ENCODE measurements around the gene DNAJC15. TPM values are rescaled to one million over a fixed set of nuclear protein-coding genes. Genes with fewer than 3 reads are reported as not detected.

Gene DNAJC15
- total RNA-seq, 2 donors from 2014 or later, result 10.8 to 17.0 TPM

GRCh38 chr13:43136920-43137575 is 113.7 kb downstream of the DNAJC15 start:
- intact Hi-C loops (cut with DNase I), result loop anchor here in 1 of 2 donors (5.0 kb wide), 1 partner anchor 920 kb away; no protein-coding TSS in a partner anchor
- no peak for DNase-seq (ENCODE audit: low spot score)

- DNase-seq (ENCODE audit: low spot score), result no peak
- intact Hi-C loops (cut with DNase I), result loop anchor here in 1 of 2 donors (5.0 kb wide), 1 partner anchor 918 kb away; no protein-coding TSS in a partner anchor
Observed at GRCh38 chr13:43139211-43139610, 115.8 kb downstream of the DNAJC15 start.

GRCh38 chr13:43139921-43140320 is 116.5 kb downstream of the DNAJC15 start:
- intact Hi-C loops (cut with DNase I), result loop anchor here in 1 of 2 donors (5.0 kb wide), 1 partner anchor 917 kb away; no protein-coding TSS in a partner anchor
- no peak for DNase-seq (ENCODE audit: low spot score)

DNA sequence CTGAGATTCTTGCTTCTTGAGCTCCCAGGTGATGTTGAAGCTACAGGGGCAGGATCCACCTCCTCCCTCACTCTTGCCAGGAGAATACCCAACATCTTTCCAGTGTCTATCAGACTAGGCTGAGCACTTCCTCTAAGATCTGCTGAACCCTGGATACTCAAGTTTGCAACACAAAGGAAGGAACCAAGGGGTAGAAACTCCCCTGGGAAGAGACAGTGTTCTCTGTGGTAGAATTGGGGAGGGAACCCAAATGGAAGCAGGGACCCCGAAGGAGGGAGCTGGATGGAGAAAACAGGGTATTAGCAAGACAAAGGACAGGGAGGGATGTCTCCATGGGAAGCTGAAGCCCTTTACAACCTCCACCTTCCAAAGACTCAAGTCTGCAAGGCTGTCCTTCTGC is 117.6 kb downstream of the DNAJC15 start:
- intact Hi-C loops (cut with DNase I), result no loop called here
- DNase-seq (ENCODE audit: low spot score), result no peak

- intact Hi-C loops (cut with DNase I), result no loop called here
- no peak for DNase-seq (ENCODE audit: low spot score)
Observed at GRCh38 chr13:43141685-43142084, 118.3 kb downstream of the DNAJC15 start.

GRCh38 chr13:43143591-43143990 is 120.2 kb downstream of the DNAJC15 start:
- DNase-seq (ENCODE audit: low spot score), result no peak
- intact Hi-C loops (cut with DNase I), result no loop called here

GRCh38 chr13:43145534-43146196 is 122.3 kb downstream of the DNAJC15 start:
- no peak for DNase-seq (ENCODE audit: low spot score)
- intact Hi-C loops (cut with DNase I), result no loop called here

DNA sequence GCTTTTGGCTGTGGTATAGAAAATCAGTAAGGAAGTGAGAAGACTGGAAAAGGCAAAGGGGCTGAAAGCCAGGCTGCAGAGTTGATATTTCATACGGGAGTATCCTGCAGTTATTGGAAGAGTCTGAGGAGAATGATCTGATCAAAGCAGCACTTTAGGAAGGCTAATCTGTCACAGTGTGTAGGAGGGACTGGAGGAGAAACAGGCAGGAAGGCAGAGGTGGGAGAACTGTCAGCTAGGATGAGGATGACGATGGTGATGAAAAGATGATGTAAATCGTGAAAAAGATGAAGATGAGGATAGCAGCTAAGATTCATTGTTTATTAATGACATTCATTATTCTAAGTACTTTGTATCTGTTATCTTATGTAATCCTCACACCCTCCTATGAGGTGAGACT is 123.0 kb downstream of the DNAJC15 start:
- no peak for DNase-seq (ENCODE audit: low spot score)
- intact Hi-C loops (cut with DNase I), result no loop called here

GRCh38 chr13:43150369-43151207 is 127.2 kb downstream of the DNAJC15 start:
- intact Hi-C loops (cut with DNase I), result loop anchor here in 1 of 2 donors (5.0 kb wide), 1 partner anchor 448 kb away; no protein-coding TSS in a partner anchor
- no peak for DNase-seq (ENCODE audit: low spot score)

GRCh38 chr13:43153436-43154090 is 130.2 kb downstream of the DNAJC15 start:
- DNase-seq (ENCODE audit: low spot score), result no peak
- intact Hi-C loops (cut with DNase I), result loop anchor here in 1 of 2 donors (5.0 kb wide), 1 partner anchor 451 kb away; no protein-coding TSS in a partner anchor

DNA sequence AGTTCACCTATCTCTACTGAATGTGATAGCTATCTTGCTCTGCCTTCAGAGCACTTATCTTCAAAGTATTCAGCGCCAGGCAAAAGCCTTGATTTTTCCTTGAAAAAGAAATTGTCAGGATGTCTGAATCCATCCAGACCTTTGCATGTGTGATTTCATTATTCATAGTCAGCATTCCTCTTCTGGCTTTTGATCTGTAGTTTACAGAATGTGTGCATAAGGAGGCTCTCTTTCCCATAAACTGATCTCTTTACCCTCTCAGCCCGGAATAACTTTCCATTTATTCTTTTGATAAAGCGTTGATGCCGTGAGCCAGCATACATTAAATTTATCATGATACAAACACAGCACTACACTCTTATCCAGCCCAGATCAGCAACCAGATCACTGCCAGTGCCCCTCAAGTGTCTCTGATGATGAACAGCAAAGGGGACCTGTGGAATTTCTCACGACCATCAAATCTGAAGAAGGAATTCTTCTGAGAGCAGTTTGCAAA is 130.8 kb downstream of the DNAJC15 start:
- intact Hi-C loops (cut with DNase I), result loop anchor here in 1 of 2 donors (5.0 kb wide), 1 partner anchor 452 kb away; no protein-coding TSS in a partner anchor
- DNase-seq (ENCODE audit: low spot score), result no peak

DNA sequence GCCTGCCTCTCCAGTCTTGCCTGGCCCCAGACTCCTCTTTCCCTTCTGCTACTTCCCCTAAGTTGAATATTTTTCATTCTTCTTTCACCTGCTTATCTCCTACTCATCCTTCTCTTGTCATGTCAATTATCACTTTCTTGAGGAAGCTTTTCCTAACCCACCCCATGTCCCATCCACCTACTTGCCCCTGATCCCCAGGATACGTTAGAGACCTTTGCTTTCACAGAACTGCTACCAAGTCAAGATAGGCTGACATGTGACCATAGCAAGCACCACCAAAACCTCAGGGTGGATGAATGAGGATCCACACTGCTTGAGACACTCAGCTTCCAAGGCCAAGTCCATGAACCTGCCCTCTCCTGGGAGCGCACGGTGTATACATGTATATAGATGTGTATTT is 131.5 kb downstream of the DNAJC15 start:
- no peak for DNase-seq (ENCODE audit: low spot score)
- intact Hi-C loops (cut with DNase I), result loop anchor here in 1 of 2 donors (5.0 kb wide), 1 partner anchor 453 kb away; no protein-coding TSS in a partner anchor

DNA sequence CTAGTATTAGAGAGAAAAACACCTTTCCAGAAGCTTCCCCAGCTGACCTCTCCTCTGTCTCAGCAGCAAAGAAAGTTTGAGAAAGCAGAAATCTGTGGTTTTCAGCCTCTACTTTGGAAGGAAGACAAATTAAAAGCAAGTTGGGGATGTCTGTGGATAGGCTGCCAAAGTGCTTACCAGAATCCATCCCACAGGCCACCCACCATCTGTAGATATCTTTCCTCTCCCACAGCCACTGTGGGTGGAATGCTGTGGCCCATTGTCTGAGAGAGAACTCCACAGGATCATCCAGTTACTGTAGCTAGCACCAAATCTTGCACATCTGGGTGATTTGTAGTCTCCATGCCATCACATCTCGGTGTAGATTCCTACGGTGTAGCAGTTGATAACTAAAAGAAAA is 133.5 kb downstream of the DNAJC15 start:
- no peak for DNase-seq (ENCODE audit: low spot score)
- intact Hi-C loops (cut with DNase I), result no loop called here

DNA sequence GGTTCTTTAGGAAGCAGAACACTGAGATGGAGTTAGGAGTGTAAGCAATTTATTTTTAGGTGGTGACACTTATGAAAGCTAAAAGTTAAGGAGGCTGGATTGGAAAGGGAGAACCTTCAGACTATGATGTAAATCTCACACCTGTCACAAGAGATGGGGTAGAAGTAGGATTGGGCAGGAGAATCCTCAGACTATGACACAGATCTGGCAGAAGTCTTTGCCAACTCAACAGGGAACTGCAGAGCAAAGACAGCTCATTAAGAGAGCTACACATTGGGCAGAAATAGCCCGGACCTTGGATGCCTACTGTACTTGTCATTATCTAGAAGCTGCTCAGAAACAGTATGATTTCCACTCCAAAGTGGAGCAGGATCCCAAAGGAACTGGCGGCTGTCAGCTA is 134.4 kb downstream of the DNAJC15 start:
- intact Hi-C loops (cut with DNase I), result no loop called here
- no peak for DNase-seq (ENCODE audit: low spot score)

DNA sequence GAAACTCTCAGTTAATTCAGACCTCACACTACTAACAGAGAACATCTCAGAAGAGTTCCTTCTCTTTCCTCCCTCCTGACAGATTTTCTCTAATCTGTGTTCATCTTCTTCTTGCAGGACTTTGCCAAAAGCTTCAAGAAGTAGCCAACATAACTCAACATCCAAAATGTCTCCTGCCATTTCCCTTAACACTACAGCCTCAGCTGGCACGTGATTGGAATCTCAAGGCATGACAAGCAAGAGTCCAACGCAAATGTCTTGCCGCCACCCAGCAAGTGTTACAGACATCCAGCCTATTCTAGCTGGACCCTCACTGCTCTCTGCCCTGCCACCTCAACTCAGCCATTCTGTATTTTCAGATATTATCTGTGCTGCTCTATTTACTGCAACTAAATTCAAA is 135.1 kb downstream of the DNAJC15 start:
- no peak for DNase-seq (ENCODE audit: low spot score)
- intact Hi-C loops (cut with DNase I), result no loop called here

GRCh38 chr13:43159026-43159461 is 135.7 kb downstream of the DNAJC15 start:
- no peak for DNase-seq (ENCODE audit: low spot score)
- intact Hi-C loops (cut with DNase I), result no loop called here
